ENCODE measurements around the gene KLK11. TPM values are rescaled to one million over a fixed set of nuclear protein-coding genes. Genes with fewer than 3 reads are reported as not detected.

The KLK11 gene
- 10 to 100 TPM in 1 of 9 donors, under 1 TPM in 1, not detected in 7; 0.32 to 19.1 TPM for total RNA-seq
- under 1 TPM; 0.35 to 0.42 TPM for polyA plus RNA-seq
- long read RNA-seq, donor 1 = 0 reads
- long read RNA-seq, donor 2, partial matches to known transcripts = 1 of 1 reads
- long read RNA-seq, donor 2, other reads (novel, unspliced or antisense) = 0 of 1 reads
- long read RNA-seq, donor 3 = 0 reads

- H3K27me3 ChIP-seq = peaks cover 0 to 61% (median 16%) of the 10 kb centered on the region in 9 donors
- peaks cover 0 to 6% (median 0%) of the 10 kb centered on the region in 12 donors for H3K4me1 ChIP-seq
- 66 to 87% (median 77%) methylated on average over 11 of the region's 11 CpGs for WGBS, 4 donors
- H3K36me3 ChIP-seq = no peaks in the 10 kb centered on the region
- no peak within 1 kb of the TSS for H3K27ac ChIP-seq
- DNase-seq = no peak
- H3K9me3 ChIP-seq = no peaks in the 10 kb centered on the region
- TF ChIP-seq, protein P1, sequence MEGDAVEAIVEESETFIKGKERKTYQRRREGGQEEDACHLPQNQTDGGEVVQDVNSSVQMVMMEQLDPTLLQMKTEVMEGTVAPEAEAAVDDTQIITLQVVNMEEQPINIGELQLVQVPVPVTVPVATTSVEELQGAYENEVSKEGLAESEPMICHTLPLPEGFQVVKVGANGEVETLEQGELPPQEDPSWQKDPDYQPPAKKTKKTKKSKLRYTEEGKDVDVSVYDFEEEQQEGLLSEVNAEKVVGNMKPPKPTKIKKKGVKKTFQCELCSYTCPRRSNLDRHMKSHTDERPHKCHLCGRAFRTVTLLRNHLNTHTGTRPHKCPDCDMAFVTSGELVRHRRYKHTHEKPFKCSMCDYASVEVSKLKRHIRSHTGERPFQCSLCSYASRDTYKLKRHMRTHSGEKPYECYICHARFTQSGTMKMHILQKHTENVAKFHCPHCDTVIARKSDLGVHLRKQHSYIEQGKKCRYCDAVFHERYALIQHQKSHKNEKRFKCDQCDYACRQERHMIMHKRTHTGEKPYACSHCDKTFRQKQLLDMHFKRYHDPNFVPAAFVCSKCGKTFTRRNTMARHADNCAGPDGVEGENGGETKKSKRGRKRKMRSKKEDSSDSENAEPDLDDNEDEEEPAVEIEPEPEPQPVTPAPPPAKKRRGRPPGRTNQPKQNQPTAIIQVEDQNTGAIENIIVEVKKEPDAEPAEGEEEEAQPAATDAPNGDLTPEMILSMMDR (IDR thresholded peaks at IDR 0.05) = no peak
- TF ChIP-seq POLR2A (IDR thresholded peaks at IDR 0.05) = no peak
- intact Hi-C loops (cut with DNase I) = loop anchor here in 4 of 10 donors (5.0 to 10.0 kb wide), 3 partner anchors 66 to 148 kb away; no protein-coding TSS in a partner anchor
- peak in 1 of 4 donors; percentile 37 for ATAC-seq
- H3K4me3 ChIP-seq = peak within 1 kb of the TSS in 3 of 12 donors; percentile 10 to 25 (median 10)
These were observed at the start of gene KLK11 for GRCh38 chr19:51026554-51026831. Gene KLK11 (minus strand): TSS chr19:51026616. CDS start chr19:51025631, 985 bp downstream.

DNA sequence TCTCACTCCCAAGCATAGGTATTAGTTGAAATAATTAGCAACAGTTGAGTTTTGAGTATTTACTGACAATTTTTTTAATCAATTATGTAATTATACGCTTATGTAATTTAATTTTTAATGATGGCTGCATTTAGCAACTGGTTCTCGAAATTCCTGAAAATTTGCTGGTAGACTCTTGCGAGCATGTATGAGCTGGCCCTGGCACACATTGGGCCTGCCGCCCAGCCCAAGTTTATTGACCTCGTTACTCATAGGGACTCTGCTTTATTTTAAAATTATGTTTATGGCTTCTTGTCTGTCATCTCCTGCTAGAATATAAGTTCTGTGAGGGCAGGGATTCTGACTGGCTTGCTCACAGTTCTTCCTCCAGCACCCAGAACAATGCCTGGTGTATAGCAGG is 49.6 kb upstream of the KLK11 start:
- no peak for ATAC-seq
- H3K9me3 ChIP-seq = peaks cover 0 to 20% (median 3%) of the 10 kb centered on the region in 12 donors
- H3K36me3 ChIP-seq = no peaks in the 10 kb centered on the region
- no peak overlapping the region for H3K4me3 ChIP-seq
- no peak for TF ChIP-seq POLR2A (IDR thresholded peaks at IDR 0.05)
- TF ChIP-seq, protein P1 (IDR thresholded peaks at IDR 0.05) = no peak
- H3K4me1 ChIP-seq = peaks cover 0 to 8% (median 4%) of the 10 kb centered on the region in 12 donors
- intact Hi-C loops (cut with DNase I) = no loop called here
- DNase-seq = no peak
- 87 to 92% (median 90%) methylated on average over 5 of the region's 5 CpGs for WGBS, 4 donors
- no peak overlapping the region for H3K27ac ChIP-seq
- H3K27me3 ChIP-seq = no peaks in the 10 kb centered on the region

DNA sequence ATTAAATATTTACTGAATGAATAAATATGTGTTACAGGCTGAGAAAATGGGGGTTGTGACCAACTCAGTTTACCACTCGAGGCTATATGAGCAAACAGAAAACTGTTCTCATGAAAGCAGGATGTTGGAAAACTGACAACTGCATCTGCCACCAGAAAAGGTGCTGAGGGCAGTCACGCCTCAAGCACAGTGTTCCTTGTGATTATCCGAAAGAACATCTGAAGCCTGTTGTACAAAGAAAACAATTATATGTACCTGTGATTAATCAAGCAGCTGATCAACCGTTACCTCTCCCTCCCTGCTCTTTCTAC is 44.6 kb upstream of the KLK11 start:
- ATAC-seq = no peak
- no peak overlapping the region for H3K27ac ChIP-seq
- no peaks in the 10 kb centered on the region for H3K36me3 ChIP-seq
- H3K27me3 ChIP-seq = peaks cover 0 to 3% (median 0%) of the 10 kb centered on the region in 9 donors
- H3K4me3 ChIP-seq = no peak overlapping the region
- 69 to 76% (median 70%) methylated on average over 4 of the region's 4 CpGs for WGBS, 4 donors
- TF ChIP-seq POLR2A (IDR thresholded peaks at IDR 0.05) = no peak
- TF ChIP-seq, protein P1 (IDR thresholded peaks at IDR 0.05) = no peak
- no peak for DNase-seq
- H3K4me1 ChIP-seq = no peaks in the 10 kb centered on the region
- intact Hi-C loops (cut with DNase I) = no loop called here
- peaks cover 0 to 20% (median 3%) of the 10 kb centered on the region in 12 donors for H3K9me3 ChIP-seq

GRCh38 chr19:51070334-51071094 is 44.1 kb upstream of the KLK11 start:
- H3K27me3 ChIP-seq = peaks cover 0 to 8% (median 0%) of the 10 kb centered on the region in 9 donors
- ATAC-seq (no peak), DNase-seq (no peak)
- H3K36me3 ChIP-seq = no peaks in the 10 kb centered on the region
- peaks cover 0 to 4% (median 0%) of the 10 kb centered on the region in 12 donors for H3K4me1 ChIP-seq
- intact Hi-C loops (cut with DNase I) = no loop called here
- H3K9me3 ChIP-seq = peaks cover 0 to 20% (median 3%) of the 10 kb centered on the region in 12 donors
- no peak overlapping the region for H3K27ac ChIP-seq
- WGBS, 4 donors = 75 to 88% (median 82%) methylated on average over 5 of the region's 5 CpGs
- H3K4me3 ChIP-seq = no peak overlapping the region
- no peak for TF ChIP-seq POLR2A (IDR thresholded peaks at IDR 0.05)
- TF ChIP-seq, protein P1 (IDR thresholded peaks at IDR 0.05) = no peak
